Suprapubic skin (tissue), 3 donors: ENCODE measurements around the gene MTX2.

Source experiments
- CTCF ChIP-seq, 2 donors: fragments of 200-600 bp in 1 of 2; fragments of 450-650 bp in 1 of 2; sonication (generic) in 1 of 2; IDR thresholded peaks; one replicate each; pipeline ENCODE4 v1.5.1; 2016 to 2019; ENCODE audit warnings: antibody characterized with exemption in 2 of 2, mild to moderate bottlenecking in 1 of 2, moderate library complexity in 1 of 2
- POLR2A ChIP-seq, 2 donors: fragments of 450-650 bp; IDR thresholded peaks; one replicate each; pipeline ENCODE4 v1.6.1; 2017; ENCODE audit warnings: antibody characterized with exemption in 2 of 2, mild to moderate bottlenecking in 2 of 2, moderate library complexity in 2 of 2

- TF ChIP-seq CTCF (IDR thresholded peaks at IDR 0.05) = no peak
- TF ChIP-seq POLR2A (IDR thresholded peaks at IDR 0.05) = no peak
These were observed 48.4 kb downstream of the MTX2 start for GRCh38 chr2:176317623-176318065.
